Measurements from ENCODE around the gene TAT. TPM values are rescaled to one million over a fixed set of nuclear protein-coding genes. Genes with fewer than 3 reads are reported as not detected.

Gene TAT
- total RNA-seq, 1 experiment from 2014 or later: 0.68 TPM

- no peak for DNase-seq (ENCODE audit: low spot score)
- ChIA-PET POLR2A (no interaction called here), CTCF (interaction anchor here (0.6 to 2.0 kb wide), 4 partner anchors 10 to 143 kb away, joined by 3 to 7 read pairs (median 6); no protein-coding TSS in a partner anchor)
- no peaks in the 10 kb centered on the region for H3K27me3 Mint-ChIP-seq (ENCODE audit: low read depth)
- no peak for ATAC-seq
- H3K4me1 Mint-ChIP-seq: peaks cover 9% of the 10 kb centered on the region
- TF ChIP-seq ATF1 (CRISPR knock-in tag; IDR thresholded peaks at IDR 0.05) (no peak), ZSCAN18 (CRISPR knock-in tag; IDR thresholded peaks at IDR 0.05) (no peak), ZNF263 (CRISPR knock-in tag; IDR thresholded peaks at IDR 0.05; ENCODE audit: low read depth) (no peak), ERG (CRISPR knock-in tag; IDR thresholded peaks at IDR 0.05) (no peak), ZNF425 (CRISPR knock-in tag; conservative IDR thresholded peaks at IDR 0.05) (no peak), USF2 (CRISPR knock-in tag; IDR thresholded peaks at IDR 0.05) (no peak), CBFB (CRISPR knock-in tag; IDR thresholded peaks at IDR 0.05; ENCODE audit: low read depth) (no peak), CTCF (IDR thresholded peaks at IDR 0.05) (no peak), MAX (CRISPR knock-in tag; IDR thresholded peaks at IDR 0.05) (no peak), TEAD1 (CRISPR knock-in tag; IDR thresholded peaks at IDR 0.05) (no peak), ZNF416 (CRISPR knock-in tag; IDR thresholded peaks at IDR 0.05) (no peak), NFATC4 (CRISPR knock-in tag; IDR thresholded peaks at IDR 0.05) (no peak), SP1 (CRISPR knock-in tag; conservative IDR thresholded peaks at IDR 0.05) (no peak), ELF4 (CRISPR knock-in tag; IDR thresholded peaks at IDR 0.05; ENCODE audit: low read depth) (no peak), IRF2 (CRISPR knock-in tag; IDR thresholded peaks at IDR 0.05; ENCODE audit: borderline replicate concordance, low read depth) (no peak)
- TF ChIP-seq, protein P1, sequence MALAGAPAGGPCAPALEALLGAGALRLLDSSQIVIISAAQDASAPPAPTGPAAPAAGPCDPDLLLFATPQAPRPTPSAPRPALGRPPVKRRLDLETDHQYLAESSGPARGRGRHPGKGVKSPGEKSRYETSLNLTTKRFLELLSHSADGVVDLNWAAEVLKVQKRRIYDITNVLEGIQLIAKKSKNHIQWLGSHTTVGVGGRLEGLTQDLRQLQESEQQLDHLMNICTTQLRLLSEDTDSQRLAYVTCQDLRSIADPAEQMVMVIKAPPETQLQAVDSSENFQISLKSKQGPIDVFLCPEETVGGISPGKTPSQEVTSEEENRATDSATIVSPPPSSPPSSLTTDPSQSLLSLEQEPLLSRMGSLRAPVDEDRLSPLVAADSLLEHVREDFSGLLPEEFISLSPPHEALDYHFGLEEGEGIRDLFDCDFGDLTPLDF (CRISPR knock-in tag; IDR thresholded peaks at IDR 0.05): no peak
- TF ChIP-seq, protein P2, sequence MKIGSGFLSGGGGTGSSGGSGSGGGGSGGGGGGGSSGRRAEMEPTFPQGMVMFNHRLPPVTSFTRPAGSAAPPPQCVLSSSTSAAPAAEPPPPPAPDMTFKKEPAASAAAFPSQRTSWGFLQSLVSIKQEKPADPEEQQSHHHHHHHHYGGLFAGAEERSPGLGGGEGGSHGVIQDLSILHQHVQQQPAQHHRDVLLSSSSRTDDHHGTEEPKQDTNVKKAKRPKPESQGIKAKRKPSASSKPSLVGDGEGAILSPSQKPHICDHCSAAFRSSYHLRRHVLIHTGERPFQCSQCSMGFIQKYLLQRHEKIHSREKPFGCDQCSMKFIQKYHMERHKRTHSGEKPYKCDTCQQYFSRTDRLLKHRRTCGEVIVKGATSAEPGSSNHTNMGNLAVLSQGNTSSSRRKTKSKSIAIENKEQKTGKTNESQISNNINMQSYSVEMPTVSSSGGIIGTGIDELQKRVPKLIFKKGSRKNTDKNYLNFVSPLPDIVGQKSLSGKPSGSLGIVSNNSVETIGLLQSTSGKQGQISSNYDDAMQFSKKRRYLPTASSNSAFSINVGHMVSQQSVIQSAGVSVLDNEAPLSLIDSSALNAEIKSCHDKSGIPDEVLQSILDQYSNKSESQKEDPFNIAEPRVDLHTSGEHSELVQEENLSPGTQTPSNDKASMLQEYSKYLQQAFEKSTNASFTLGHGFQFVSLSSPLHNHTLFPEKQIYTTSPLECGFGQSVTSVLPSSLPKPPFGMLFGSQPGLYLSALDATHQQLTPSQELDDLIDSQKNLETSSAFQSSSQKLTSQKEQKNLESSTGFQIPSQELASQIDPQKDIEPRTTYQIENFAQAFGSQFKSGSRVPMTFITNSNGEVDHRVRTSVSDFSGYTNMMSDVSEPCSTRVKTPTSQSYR (CRISPR knock-in tag; IDR thresholded peaks at IDR 0.05): no peak
- H3K4me3 Mint-ChIP-seq: no peak overlapping the region
- no peaks in the 10 kb centered on the region for H3K36me3 Mint-ChIP-seq
- no peaks in the 10 kb centered on the region for H3K9me3 Mint-ChIP-seq
- no peak overlapping the region for H3K27ac Mint-ChIP-seq
Observed at GRCh38 chr16:71532366-71532765, 44.5 kb downstream of the TAT start.
